Activated naive CD8-positive, alpha-beta T cell treated with anti-CD3 and anti-CD28 coated beads, Interleukin-2, amount 50 U/mL, for 24 hours (primary cell): ENCODE results near the gene AP2S1.
A peak's percentile ranks its signal among the peaks of the same experiment; 100 is the strongest.
"Not testable (repeated sequence)": the region's sequence is repeated elsewhere in the genome, so short reads cannot be mapped to it uniquely, and the experiment has no call there.

Experiments
- ATAC-seq: fragments of 150-1000 bp; cut with Tn5 transposase; one replicate; pipeline ENCODE4 v1.10.0; 2021
- DNase-seq: peaks from one replicate; pipeline ENCODE4 v3.0.0; 2021
- H3K27ac Mint-ChIP-seq: one replicate; pipeline ENCODE4 v1.8.0; 2021; ENCODE audit warnings: mild to moderate bottlenecking, mixed read lengths
- H3K27me3 Mint-ChIP-seq: one replicate; pipeline ENCODE4 v1.8.0; 2021; ENCODE audit warnings: mixed read lengths
- H3K36me3 Mint-ChIP-seq: one replicate; pipeline ENCODE4 v1.8.0; 2021; ENCODE audit warnings: low read depth, mixed read lengths
- H3K4me1 Mint-ChIP-seq: one replicate; pipeline ENCODE4 v1.8.0; 2021; ENCODE audit warnings: mixed read lengths
- H3K4me3 Mint-ChIP-seq: one replicate; pipeline ENCODE4 v1.8.0; 2021; ENCODE audit warnings: mild to moderate bottlenecking, moderate library complexity, mixed read lengths
- H3K9me3 Mint-ChIP-seq: one replicate; pipeline ENCODE4 v1.8.0; 2021; ENCODE audit warnings: mixed read lengths

Gene AP2S1

GRCh38 chr19:46860846-46861690, 10.4 kb upstream of the AP2S1 start, which contains the start of gene ARHGAP35:
Gene ARHGAP35 (plus strand): TSS chr19:46860997. CDS start chr19:46918676, 57,679 bp downstream.
- DNase-seq, result peak; percentile 19
- ATAC-seq, result peak; percentile 0
- Mint-ChIP-seq H3K27me3 (no peaks in the 10 kb centered on the region), H3K27ac (peak within 1 kb of the TSS; percentile 89), H3K4me1 (peaks cover 33% of the 10 kb centered on the region), H3K9me3 (peaks cover 3% of the 10 kb centered on the region), H3K36me3 (peaks cover 8% of the 10 kb centered on the region), H3K4me3 (peak within 1 kb of the TSS; percentile 79)

GRCh38 chr19:46860125-46860845, 9.6 kb upstream of the AP2S1 start:
- Mint-ChIP-seq H3K4me3 (peak overlapping the region; percentile 79), H3K36me3 (peaks cover 5% of the 10 kb centered on the region), H3K27me3 (no peaks in the 10 kb centered on the region), H3K9me3 (peaks cover 3% of the 10 kb centered on the region), H3K4me1 (peaks cover 31% of the 10 kb centered on the region), H3K27ac (peak overlapping the region; percentile 89)
- peak; percentile 95 for DNase-seq
- peak; percentile 77 for ATAC-seq

GRCh38 chr19:46859637-46860124, 9.0 kb upstream of the AP2S1 start:
- Mint-ChIP-seq H3K36me3 (peaks cover 3% of the 10 kb centered on the region), H3K27ac (peak overlapping the region; percentile 89), H3K4me3 (peak overlapping the region; percentile 79), H3K9me3 (peaks cover 3% of the 10 kb centered on the region), H3K4me1 (peaks cover 30% of the 10 kb centered on the region), H3K27me3 (no peaks in the 10 kb centered on the region)
- DNase-seq (no peak), ATAC-seq (no peak)

GRCh38 chr19:46856062-46857022, 5.7 kb upstream of the AP2S1 start:
- DNase-seq, result peak; percentile 92
- Mint-ChIP-seq H3K27me3 (no peaks in the 10 kb centered on the region), H3K27ac (peak overlapping the region; percentile 84), H3K36me3 (peaks cover 3% of the 10 kb centered on the region), H3K9me3 (peaks cover 3% of the 10 kb centered on the region), H3K4me3 (peak overlapping the region; percentile 75), H3K4me1 (peaks cover 30% of the 10 kb centered on the region)
- ATAC-seq, result peak; percentile 73

- DNase-seq, H3K27me3 Mint-ChIP-seq, H3K9me3 Mint-ChIP-seq, H3K36me3 Mint-ChIP-seq, ATAC-seq, H3K27ac Mint-ChIP-seq, H3K4me3 Mint-ChIP-seq: not testable (repeated sequence)
- peaks cover 34% of the 10 kb centered on the region for H3K4me1 Mint-ChIP-seq
These were observed 4.1 kb upstream of the AP2S1 start for GRCh38 chr19:46854698-46855097.

GRCh38 chr19:46852830-46853229, 2.2 kb upstream of the AP2S1 start:
- Mint-ChIP-seq H3K4me1 (peaks cover 36% of the 10 kb centered on the region), H3K9me3 (no peaks in the 10 kb centered on the region), H3K36me3 (no peaks in the 10 kb centered on the region), H3K4me3 (no peak overlapping the region), H3K27me3 (no peaks in the 10 kb centered on the region), H3K27ac (no peak overlapping the region)
- no peak for ATAC-seq
- DNase-seq, result no peak

- DNase-seq, result no peak
- H3K4me3 Mint-ChIP-seq, result peak overlapping the region; percentile 96
- no peaks in the 10 kb centered on the region for H3K27me3 Mint-ChIP-seq
- no peak for ATAC-seq
- H3K4me1 Mint-ChIP-seq, result peaks cover 17% of the 10 kb centered on the region
- H3K9me3 Mint-ChIP-seq, result no peaks in the 10 kb centered on the region
- peak overlapping the region; percentile 84 for H3K27ac Mint-ChIP-seq
- peaks cover 2% of the 10 kb centered on the region for H3K36me3 Mint-ChIP-seq
These were observed 1.0 kb downstream of the AP2S1 start for GRCh38 chr19:46849610-46850009.

- H3K4me1 Mint-ChIP-seq, result peaks cover 17% of the 10 kb centered on the region
These were observed 2.3 kb downstream of the AP2S1 start for GRCh38 chr19:46848389-46848788.

GRCh38 chr19:46847528-46847927, 3.1 kb downstream of the AP2S1 start:
- no peak for DNase-seq
- Mint-ChIP-seq H3K9me3 (no peaks in the 10 kb centered on the region), H3K4me1 (peaks cover 17% of the 10 kb centered on the region), H3K36me3 (peaks cover 5% of the 10 kb centered on the region), H3K27ac (no peak overlapping the region), H3K4me3 (no peak overlapping the region), H3K27me3 (no peaks in the 10 kb centered on the region)
- no peak for ATAC-seq

More at GRCh38 chr19:46848389-46848788, 2.3 kb downstream of the AP2S1 start:
- DNase-seq (no peak), ATAC-seq (no peak)
- Mint-ChIP-seq H3K4me3 (no peak overlapping the region), H3K9me3 (no peaks in the 10 kb centered on the region), H3K27ac (no peak overlapping the region), H3K36me3 (peaks cover 5% of the 10 kb centered on the region), H3K27me3 (no peaks in the 10 kb centered on the region)

- Mint-ChIP-seq H3K27me3 (no peaks in the 10 kb centered on the region), H3K4me3 (no peak overlapping the region), H3K9me3 (no peaks in the 10 kb centered on the region), H3K27ac (no peak overlapping the region), H3K4me1 (peaks cover 17% of the 10 kb centered on the region), H3K36me3 (peaks cover 5% of the 10 kb centered on the region)
- DNase-seq (no peak), ATAC-seq (no peak)
These were observed 4.6 kb downstream of the AP2S1 start for GRCh38 chr19:46845959-46846459.

- peaks cover 1% of the 10 kb centered on the region for H3K4me1 Mint-ChIP-seq
- H3K4me3 Mint-ChIP-seq, result no peak overlapping the region
- no peak for DNase-seq
- peaks cover 7% of the 10 kb centered on the region for H3K36me3 Mint-ChIP-seq
- H3K27me3 Mint-ChIP-seq, result no peaks in the 10 kb centered on the region
- H3K9me3 Mint-ChIP-seq, result no peaks in the 10 kb centered on the region
- no peak overlapping the region for H3K27ac Mint-ChIP-seq
- ATAC-seq, result no peak
These were observed 6.6 kb downstream of the AP2S1 start for GRCh38 chr19:46844067-46844489.

GRCh38 chr19:46842791-46843190, 7.9 kb downstream of the AP2S1 start:
- Mint-ChIP-seq H3K27ac (no peak overlapping the region), H3K4me3 (no peak overlapping the region), H3K36me3 (peaks cover 14% of the 10 kb centered on the region), H3K4me1 (no peaks in the 10 kb centered on the region), H3K9me3 (no peaks in the 10 kb centered on the region), H3K27me3 (no peaks in the 10 kb centered on the region)
- no peak for DNase-seq
- ATAC-seq, result no peak

GRCh38 chr19:46841458-46842083, 9.1 kb downstream of the AP2S1 start:
- H3K36me3 Mint-ChIP-seq, result peaks cover 16% of the 10 kb centered on the region
- no peak for DNase-seq

More at GRCh38 chr19:46841458-46842083, 9.1 kb downstream of the AP2S1 start:
- H3K27me3 Mint-ChIP-seq, result no peaks in the 10 kb centered on the region
- H3K4me3 Mint-ChIP-seq, result no peak overlapping the region
- no peak overlapping the region for H3K27ac Mint-ChIP-seq
- ATAC-seq, result no peak
- H3K4me1 Mint-ChIP-seq, result no peaks in the 10 kb centered on the region
- no peaks in the 10 kb centered on the region for H3K9me3 Mint-ChIP-seq
